Progenitor cell of endocrine pancreas (in vitro differentiated cells): ENCODE measurements around the gene KLHL30. TPM values are rescaled to one million over a fixed set of nuclear protein-coding genes. Genes with fewer than 3 reads are reported as not detected.

Experiments used
- DNase-seq: peaks from one replicate; pipeline ENCODE4 v3.0.0; 2021; ENCODE audit warnings: low spot score; ENCODE audit not compliant: unreplicated experiment
- H3K27ac Mint-ChIP-seq: 2 replicates; pipeline ENCODE4 v1.8.0; 2021; ENCODE audit warnings: mild to moderate bottlenecking, moderate library complexity, mixed read lengths
- H3K27me3 Mint-ChIP-seq: 2 replicates; pipeline ENCODE4 v1.8.0; 2021; ENCODE audit warnings: mixed read lengths
- H3K36me3 Mint-ChIP-seq: 2 replicates; pipeline ENCODE4 v1.8.0; 2022; ENCODE audit warnings: mixed read lengths; ENCODE audit not compliant: insufficient read depth
- H3K4me1 Mint-ChIP-seq: 2 replicates; pipeline ENCODE4 v1.8.0; 2021; ENCODE audit warnings: low read depth, mixed read lengths
- H3K4me3 Mint-ChIP-seq: 2 replicates; pipeline ENCODE4 v1.8.0; 2021; ENCODE audit warnings: low read depth, mild to moderate bottlenecking, moderate library complexity, mixed read lengths
- H3K9me3 Mint-ChIP-seq: 2 replicates; pipeline ENCODE4 v1.8.0; 2021; ENCODE audit warnings: low read depth, mixed read lengths
- CTCF ChIP-seq: fragments of 200-600 bp; sonication (generic); IDR thresholded peaks from one replicate; pipeline ENCODE4 v1.5.0; 2021; ENCODE audit warnings: antibody characterized with exemption, mild to moderate bottlenecking; ENCODE audit not compliant: unreplicated experiment
- total RNA-seq: library from RNA; stranded (reverse); gene quantifications from 2 replicates; pipeline ENCODE4 v1.2.1, GENCODE V29; 2021

The KLHL30 gene
- total RNA-seq, 1 donor from 2014 or later = 0.07 TPM

- no peaks in the 10 kb centered on the region for H3K36me3 Mint-ChIP-seq
- no peaks in the 10 kb centered on the region for H3K4me1 Mint-ChIP-seq
- no peak overlapping the region for H3K27ac Mint-ChIP-seq
- DNase-seq = no peak
- no peak overlapping the region for H3K4me3 Mint-ChIP-seq
- no peak for TF ChIP-seq CTCF
- peaks cover 6% of the 10 kb centered on the region for H3K27me3 Mint-ChIP-seq
- H3K9me3 Mint-ChIP-seq = no peaks in the 10 kb centered on the region
Observed at GRCh38 chr2:238151628-238152235, 13.3 kb downstream of the KLHL30 start.

GRCh38 chr2:238152771-238153688 lies 14.6 kb downstream of the KLHL30 start:
- TF ChIP-seq CTCF = no peak
- Mint-ChIP-seq H3K27ac (no peak overlapping the region), H3K36me3 (no peaks in the 10 kb centered on the region), H3K4me1 (no peaks in the 10 kb centered on the region), H3K27me3 (peaks cover 11% of the 10 kb centered on the region), H3K4me3 (no peak overlapping the region), H3K9me3 (no peaks in the 10 kb centered on the region)
- DNase-seq = no peak

GRCh38 chr2:238154570-238154969 lies 16.1 kb downstream of the KLHL30 start:
- H3K4me3 Mint-ChIP-seq = no peak overlapping the region
- no peak overlapping the region for H3K27ac Mint-ChIP-seq
- H3K36me3 Mint-ChIP-seq = no peaks in the 10 kb centered on the region
- no peak for TF ChIP-seq CTCF
- DNase-seq = no peak
- H3K9me3 Mint-ChIP-seq = no peaks in the 10 kb centered on the region
- peaks cover 3% of the 10 kb centered on the region for H3K4me1 Mint-ChIP-seq
- peaks cover 15% of the 10 kb centered on the region for H3K27me3 Mint-ChIP-seq

GRCh38 chr2:238155051-238155760 lies 16.7 kb downstream of the KLHL30 start:
- H3K27ac Mint-ChIP-seq = no peak overlapping the region
- H3K27me3 Mint-ChIP-seq = peaks cover 21% of the 10 kb centered on the region
- no peaks in the 10 kb centered on the region for H3K9me3 Mint-ChIP-seq
- no peak overlapping the region for H3K4me3 Mint-ChIP-seq
- no peak for TF ChIP-seq CTCF
- H3K4me1 Mint-ChIP-seq = peaks cover 3% of the 10 kb centered on the region
- H3K36me3 Mint-ChIP-seq = no peaks in the 10 kb centered on the region
- DNase-seq = no peak
